NCI-H510A treated with DMSO at 0.1 percent for 48 hours (cell line): ENCODE results near the gene TCEAL9.
A peak's percentile ranks its signal among the peaks of the same experiment; 100 is the strongest.
"Not testable (repeated sequence)": the region's sequence is repeated elsewhere in the genome, so short reads cannot be mapped to it uniquely, and the experiment has no call there.

ENCODE experiments used
- DNase-seq: peaks from one replicate; lab custom pipeline; 2025; lab: John Stamatoyannopoulos, UW

Gene TCEAL9, protein sequence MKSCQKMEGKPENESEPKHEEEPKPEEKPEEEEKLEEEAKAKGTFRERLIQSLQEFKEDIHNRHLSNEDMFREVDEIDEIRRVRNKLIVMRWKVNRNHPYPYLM

DNA sequence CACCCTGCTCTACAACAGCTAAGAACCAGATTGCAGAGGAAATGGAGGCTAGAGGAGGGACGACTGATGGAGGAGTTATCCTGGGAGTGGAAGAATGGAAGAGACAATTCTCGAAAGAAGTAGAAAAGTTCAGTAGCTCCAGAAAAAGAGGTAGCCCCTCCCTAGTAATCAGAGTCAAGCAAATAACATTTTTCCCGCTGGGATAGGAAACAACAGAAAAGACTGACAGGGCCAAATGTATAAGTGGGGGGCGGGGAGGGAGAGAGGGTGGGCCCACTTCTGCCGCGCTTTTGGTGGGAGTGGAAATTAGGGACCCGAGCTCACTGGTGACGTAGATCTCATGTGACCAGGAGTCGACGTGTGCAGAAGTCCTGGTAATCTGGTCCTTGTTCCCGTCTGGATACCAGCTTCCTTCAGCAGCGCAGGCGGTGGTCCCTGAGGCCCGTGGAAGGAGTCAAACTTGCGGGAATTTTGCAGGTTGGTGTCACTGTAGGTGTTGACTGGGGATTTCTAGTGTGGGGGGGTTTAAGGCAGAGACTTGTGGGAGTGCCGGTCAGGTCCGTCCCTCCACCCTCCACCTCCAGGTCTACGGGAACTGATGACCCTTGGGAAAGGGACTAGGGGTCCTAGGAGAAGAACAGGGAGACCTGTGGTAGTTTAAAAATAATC lies at the start of gene TCEAL9:
TSS of gene TCEAL9 (plus strand) at position 377 of the 669 bp plus-strand sequence. CDS start 1,179 bp downstream, outside the sequence.
- peak; percentile 22 for DNase-seq

DNA sequence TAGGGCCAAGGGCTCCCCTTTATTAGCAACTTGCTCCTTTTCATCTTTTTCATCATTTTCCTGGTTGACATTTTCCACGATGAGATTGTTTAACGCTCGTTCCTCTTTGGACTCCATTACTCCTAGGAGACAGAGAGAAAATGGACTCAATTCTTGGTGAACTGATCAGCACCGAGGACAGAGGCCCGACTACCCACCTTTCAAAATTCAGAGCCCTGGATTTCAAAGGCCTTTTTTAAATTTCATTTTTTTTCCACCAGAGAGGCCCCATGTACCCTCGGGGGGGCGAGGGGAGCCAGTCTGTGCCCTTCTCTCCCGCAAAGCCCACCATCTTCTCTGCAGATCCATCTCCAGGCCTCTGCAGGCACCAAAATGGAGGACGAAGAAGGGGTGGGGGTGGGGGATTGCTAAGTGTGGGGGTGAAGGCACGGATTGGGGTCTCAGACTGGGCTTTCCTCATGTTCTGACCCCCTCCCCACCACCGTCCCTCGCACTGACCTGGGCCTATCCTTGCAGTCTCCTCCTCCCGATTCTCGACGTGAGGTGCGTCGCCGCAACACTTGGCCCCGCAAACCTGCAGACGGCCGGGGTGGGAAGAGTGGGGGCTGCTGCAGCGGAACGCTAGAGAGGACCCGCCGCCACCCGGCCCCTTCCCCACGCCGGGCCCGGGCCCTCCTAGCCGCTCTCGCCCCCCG lies 46.3 kb upstream of the TCEAL9 start:
- DNase-seq = no peak

DNA sequence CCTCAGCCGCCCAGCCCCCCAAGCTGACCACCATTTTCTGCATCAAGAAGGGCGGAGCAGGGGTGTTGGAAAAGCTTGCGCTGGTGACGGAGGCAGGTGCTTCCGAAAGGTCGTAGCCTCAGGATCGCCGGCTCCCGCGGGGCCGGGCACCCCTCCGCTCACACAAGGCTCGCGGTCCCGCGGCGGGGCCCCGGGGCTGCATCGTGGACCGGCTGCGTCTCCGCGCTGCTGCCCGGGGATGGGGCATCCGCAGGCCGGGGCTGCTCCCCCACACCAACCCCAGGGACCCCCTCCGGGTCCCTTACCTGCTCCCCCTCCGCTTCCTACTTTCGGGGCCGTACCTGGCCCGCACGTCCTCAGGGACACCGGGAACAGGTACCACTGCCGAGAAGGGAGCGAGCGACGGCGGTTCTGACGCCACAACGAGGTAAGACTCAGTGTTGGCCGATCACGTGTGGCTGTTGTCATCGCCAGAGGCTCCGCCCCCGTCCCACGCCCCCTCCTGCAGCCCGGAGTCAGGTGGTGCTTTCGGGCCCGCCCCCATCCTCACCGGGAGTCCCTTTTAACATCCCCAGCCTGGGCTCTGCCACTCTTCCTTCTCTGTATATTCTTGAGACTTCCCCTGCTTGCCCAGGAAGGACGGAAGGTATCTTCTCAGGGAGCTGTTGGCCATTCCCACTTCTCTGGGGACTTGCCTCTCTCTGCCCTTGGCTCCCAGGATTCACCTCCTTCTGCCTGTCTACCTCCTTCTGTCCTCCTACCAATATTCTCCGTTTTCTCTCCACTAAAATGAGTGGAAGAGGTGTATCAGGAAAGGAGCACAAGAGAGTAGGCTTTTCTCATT lies 45.5 kb upstream of the TCEAL9 start, which contains the start of gene BEX2:
TSS of gene BEX2 (minus strand) at position 436 of the 844 bp plus-strand sequence. CDS start 1,014 bp downstream, outside the sequence.
- DNase-seq = peak; percentile 73

DNA sequence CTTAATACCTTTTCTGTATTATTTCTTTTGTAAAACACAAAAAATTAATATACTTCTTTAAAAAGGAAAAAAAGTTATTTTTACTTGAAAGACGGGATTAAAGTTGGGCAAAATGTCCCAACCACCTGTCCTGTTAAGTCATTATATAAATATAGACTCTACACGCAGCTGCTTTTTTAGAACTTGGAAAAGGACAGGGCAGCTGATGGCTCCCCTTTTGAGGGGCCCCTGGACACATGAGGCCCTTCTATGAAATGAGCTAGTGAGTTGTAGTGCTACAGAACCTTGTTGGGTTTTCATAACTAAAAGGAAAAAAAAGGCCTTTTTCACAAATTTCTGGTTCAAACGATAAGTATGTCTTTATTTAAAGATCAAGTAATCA lies 44.9 kb upstream of the TCEAL9 start:
- no peak for DNase-seq

DNA sequence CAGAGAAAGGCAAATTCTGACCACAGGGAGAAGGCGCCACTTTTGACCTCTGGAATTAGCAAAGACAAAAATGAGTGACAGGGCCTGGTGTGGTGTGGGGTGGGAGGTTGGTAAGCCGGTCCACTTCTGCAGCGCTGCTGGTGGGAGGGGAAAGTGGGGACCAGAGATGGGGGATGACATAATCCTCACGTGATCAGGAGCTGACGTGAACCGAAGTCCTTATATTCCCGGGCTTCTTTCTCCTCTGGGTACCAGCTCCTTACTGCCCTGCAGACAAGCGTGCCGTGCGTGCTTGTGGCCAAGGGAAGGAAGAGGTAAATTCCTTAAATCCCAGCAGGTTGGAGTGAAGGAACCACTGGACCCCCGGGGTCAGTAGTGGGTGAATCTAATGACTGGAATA lies 26.3 kb upstream of the TCEAL9 start, which contains the start of gene TCEAL7:
TSS of gene TCEAL7 (plus strand) at position 249 of the 400 bp plus-strand sequence. CDS start 1,165 bp downstream, outside the sequence.
- peak; percentile 26 for DNase-seq

DNA sequence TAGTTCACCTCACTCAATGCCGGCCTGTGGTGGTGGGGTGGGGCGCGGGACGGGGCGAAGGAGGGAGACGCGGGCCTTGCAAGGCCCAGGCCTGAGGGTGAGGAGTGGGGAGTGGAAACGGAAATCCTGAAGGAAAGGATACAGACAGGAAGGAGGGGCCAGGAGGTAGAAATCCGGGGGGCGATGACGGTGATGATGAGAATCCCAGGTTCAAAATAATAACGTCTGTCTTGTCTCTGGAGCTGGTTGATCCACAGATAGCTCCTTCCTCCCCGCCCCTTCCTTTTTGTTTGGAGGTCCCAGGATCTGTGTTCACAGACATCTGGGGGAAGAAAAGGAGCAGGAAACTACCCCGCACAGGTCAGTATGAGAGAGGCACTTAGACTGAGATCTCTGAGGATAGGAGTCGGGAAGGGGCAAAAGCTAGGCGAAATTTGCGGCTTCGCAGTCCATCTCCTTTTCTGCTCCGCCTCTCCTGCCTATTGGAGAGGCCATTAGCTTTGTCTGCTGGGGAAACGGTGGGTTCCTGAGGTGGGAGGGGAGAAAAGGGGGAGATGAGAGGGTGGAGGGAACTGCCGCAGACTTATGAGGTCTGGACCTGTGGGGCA lies 25.5 kb upstream of the TCEAL9 start:
- DNase-seq = no peak

DNA sequence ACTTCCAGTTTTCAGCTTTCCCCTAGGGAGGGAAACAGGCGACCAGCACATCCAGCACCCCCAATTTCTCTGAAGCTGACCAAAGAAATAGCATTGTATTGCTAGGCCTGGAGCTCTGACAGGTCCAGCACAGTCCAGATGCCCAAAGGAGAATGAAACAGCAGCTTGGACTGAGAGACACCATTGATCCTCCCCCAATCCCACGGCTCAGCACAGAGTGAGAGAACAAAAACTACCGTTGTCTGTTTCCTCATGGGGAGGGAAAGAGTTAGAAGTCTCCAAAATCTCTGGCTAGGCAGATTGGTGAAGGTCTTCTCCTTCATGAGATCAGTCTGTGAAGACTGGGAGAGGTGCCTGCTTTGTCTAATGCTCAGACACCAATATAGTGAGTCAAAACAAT lies 17.6 kb upstream of the TCEAL9 start:
- no peak for DNase-seq

DNA sequence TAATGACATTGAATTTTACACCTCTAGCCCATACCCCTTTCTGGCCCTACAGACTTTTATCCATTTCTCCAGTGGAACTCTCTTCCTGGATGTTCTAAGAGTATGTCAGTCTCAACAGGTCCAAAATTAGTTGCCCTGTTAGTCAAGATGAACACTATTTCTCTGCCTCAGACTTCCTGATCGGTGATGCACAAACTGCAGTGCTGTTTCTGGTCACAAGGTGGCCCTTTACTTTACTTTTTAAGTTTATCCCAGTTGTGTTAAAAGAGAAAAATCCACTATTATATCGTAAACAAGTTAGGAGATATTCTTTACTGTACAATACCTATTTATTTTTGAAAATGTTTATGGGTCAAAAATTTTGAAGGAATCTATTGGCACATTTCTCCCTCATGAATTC lies 13.2 kb upstream of the TCEAL9 start:
- DNase-seq = peak; percentile 13

DNA sequence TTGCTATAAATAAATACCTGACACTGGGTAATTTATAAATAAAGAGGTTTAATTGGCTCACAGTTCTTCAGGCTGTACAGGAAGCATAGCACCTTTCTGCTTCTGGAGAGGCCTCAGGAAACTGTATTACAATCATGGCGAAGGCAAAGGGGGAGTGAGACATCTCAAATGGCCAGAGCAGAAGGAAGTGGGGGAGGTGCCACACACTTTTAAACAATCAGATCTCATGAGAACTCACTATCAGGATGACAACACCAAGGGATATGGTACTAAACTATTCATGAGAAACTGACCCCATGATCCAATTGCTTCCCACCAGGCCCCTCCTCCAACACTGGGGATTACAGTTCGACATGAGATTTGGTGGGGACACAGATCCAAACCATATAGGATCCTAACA lies 11.7 kb upstream of the TCEAL9 start:
- DNase-seq = no peak

DNA sequence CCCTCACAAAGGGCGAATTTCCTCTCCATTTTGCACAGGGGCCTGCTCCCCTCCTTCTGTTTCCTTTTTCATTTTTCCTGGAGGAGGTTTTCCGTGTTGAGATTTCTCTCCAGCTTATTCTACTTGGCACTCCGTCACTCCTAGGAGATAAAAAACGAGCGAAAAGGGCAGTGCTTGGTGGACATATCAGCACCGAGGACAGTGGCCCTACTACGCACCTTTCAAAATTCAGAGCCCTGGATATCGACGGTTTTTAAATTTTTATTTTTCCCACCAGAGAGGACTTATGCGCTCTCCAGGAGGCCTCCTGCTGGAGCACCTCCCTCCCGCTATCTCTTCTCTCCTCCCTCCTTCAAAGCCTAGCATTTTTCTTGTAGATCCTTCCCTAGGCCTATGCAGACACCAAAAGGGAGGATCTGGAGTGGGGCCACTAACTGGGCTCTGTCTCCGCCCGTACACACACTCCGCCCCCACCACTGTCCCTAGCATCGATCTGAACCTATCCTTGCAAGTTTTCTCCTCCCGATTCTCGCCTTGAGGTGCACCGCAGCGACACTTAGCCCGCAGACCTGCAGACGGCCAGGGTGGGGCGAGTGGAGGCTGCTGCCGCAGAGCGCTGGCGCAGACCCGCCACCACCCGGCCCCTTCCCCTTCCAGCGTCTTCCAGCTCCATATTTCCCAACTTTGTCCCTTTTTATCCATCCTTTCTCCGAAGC lies 8.5 kb upstream of the TCEAL9 start:
- DNase-seq = no peak

DNA sequence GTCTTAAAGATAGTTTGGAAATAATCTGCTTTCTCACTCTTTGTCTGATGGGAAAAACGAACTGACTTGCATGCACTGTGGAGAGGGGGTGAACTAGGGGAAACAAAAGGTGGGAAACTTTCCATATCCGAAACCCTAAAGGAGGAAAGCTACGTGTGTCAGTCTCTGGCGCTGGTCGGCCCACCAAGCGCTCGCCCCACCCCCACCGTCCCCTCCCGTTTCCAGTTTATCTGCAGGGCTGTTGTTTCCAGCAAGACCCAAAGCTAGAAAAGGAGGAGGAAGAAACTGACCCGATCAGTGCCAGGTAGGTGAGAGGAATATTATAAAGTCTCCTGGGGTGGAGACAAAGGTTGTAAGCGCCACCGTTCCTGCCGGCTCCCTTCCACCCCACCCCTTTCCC lies 552 bp downstream of the TCEAL9 start:
- DNase-seq = no peak

DNA sequence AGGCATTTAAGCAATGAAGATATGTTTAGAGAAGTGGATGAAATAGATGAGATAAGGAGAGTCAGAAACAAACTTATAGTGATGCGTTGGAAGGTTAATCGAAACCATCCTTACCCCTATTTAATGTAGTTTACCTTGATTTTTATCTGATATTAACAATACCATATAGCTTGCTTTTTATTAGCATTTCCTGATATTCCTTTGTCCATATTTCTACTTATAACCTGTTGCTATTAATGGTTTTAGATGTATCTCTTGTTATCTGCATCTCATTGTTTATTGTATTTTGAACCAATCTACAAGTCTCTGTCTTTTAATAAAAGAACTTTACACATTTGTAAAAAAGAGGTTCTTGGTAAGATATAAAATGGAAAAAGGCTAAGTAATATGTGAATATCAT lies 1.6 kb downstream of the TCEAL9 start:
- DNase-seq = no peak

DNA sequence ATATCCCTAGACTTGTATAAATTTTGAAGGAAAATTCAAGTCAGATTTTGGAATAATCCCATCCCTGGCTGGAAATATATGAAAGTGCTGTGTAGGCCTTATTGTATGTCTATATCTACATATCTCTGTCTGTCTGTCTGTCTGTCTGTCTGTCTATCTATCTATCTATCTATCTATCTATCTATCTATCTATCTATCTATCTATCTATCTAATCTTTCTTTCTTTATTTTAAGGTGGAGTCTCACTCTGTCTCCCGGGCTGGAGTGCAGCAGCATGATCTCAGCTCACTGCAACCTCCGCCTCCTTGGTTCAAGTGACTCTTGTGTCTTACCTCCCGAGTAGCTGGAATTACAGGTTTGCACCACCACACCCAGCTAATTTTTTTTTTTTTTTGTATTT lies 3.3 kb downstream of the TCEAL9 start:
- not testable (repeated sequence) for DNase-seq

DNA sequence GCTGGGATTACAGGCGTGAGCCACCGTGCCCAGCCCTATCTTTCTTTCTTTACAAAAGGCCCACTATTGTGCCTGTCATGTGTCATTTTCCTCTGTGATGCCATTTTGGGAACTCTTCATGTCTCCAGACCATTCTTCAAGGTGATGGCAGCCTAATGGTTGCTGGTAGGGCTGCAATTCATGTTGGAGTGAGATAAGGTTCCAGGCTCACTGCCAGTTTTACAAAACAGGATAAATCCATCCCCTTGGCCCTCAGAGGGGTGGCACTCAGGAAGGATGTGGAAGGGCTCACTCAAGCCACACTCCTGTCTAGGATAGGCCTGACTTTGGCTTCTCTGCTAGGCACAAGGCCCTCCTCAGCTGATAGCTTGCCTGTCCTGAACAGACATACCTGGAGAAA lies 3.8 kb downstream of the TCEAL9 start:
- no peak for DNase-seq

DNA sequence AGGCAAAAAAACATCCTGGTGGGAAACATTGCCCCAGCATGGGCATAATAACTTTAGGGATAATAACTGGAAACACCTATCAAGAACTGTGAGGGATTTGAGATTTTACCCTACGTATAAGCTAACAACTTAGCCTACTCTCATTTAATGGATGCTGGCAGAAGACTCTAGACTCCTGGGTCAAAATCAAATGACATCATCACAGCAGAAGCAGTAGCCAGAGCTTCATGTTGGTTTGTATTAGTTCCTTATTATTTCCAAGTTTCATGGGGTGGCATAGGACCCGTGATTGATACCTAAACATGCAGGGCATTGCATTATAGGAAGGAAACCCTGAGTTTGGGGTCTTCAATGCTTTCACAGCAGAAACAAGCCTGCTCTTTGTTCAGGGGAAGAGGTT lies 4.6 kb downstream of the TCEAL9 start:
- DNase-seq = no peak

DNA sequence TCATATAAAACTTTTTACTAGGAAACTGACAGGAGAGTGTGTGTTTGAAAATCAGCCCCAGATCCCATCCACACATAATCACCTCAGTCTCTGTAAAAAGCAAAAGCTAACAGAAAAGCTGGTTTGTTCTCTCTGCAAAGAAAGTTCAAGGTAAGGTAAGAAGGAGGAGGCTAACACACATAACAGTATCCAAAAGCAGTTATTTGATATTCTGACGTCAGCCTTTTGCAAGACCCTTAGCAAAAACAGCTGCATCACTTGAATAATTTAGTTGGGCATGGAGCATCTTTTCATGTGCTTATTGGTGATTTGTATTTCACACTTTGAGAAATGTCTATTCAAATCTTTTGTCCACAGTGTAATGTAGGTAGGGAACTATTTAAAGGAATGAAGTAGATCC lies 5.5 kb downstream of the TCEAL9 start:
- no peak for DNase-seq

DNA sequence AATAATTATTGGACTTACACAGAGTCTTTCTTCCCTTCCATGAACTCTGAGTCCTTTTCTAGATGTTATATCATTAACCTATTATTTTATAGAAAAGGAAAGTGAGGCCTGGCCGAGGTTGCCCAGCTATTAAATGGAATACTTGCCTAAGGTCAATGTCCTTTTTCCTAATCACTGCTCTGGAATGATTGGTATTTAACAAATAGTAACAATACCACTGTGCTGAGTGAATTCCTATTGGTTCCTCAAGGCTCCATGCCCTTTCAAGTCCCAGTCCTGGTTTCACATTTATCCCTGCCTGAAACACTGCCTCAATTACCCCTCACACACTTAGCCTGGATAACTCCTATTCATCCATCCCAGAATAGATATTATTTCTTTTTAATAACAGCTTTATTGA lies 6.2 kb downstream of the TCEAL9 start:
- DNase-seq = no peak

DNA sequence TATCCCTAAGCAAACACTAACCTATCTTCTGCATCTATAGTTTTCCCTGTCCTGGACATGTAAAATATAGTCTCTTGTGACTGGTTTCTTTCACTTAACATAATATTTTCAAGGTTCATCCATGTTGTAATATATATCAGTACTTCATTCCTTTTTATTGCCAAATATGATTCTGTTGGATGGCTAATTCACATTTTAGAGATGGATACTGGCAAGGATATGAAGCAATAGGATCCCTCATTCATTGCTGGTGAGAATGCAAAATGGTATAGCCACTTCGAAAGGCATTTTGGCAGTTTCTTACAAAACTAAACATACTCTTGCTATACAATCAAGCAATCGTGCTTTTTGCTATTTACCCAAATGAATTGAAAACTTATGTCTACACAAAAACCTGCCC lies 6.7 kb downstream of the TCEAL9 start:
- no peak for DNase-seq

DNA sequence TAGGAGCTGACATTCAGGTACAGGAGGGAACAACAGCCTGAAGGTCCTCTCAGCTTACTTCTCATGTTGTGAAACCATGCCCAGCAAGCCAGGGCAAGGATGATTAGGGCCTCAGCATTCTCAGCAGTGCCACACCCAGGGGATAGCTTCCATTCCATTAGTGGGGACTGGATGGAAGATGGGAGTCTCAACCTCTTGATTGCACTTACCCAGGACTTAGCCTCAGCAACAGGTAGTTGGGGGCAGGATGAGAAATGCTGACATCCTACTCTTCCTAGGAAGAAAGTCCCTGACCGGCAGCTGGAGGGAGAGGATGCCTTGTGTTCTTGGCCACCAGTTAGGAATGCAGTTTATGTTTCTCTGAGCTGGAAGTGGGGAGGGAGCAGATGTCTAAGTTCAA lies 11.2 kb downstream of the TCEAL9 start:
- DNase-seq = no peak

DNA sequence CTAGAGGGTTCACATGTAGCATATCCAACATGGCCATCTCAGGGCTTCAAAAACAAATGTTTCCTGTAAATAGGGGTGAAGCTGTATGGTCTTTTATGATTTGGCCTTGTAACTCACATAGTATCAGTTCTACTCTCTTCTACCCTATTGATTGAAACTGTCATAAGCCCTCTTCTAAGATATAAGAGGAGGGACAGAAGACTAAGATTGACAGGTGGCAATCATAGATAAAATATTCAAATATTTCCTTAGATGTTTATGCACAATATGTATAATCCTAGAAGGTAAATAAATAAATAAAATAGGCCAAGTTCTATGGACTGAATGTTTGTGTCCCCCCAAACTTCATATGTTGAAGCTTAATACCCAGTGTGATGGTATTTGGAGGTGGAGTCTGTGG lies 13.2 kb downstream of the TCEAL9 start:
- no peak for DNase-seq

DNA sequence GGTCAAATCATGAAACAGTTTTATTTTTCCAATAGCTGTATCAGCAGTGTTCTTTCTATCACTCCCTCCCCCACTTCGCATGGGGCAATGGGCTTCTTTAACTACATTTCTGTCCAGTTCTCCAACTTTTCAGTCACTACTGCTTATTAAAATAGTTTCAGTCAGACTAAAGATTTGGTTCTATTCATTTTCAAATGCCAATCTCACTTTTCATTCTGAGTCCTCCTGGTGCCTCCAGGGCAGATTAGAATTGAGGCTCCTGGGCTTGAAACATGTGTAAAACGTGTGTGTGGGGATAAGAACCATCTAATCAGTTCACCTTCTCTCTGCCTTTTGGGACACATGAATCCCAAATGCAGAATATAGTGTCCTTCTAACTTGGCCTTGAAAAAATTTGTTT lies 16.6 kb downstream of the TCEAL9 start:
- no peak for DNase-seq
